Subcutaneous adipose tissue (tissue), 4 donors: Measurements from ENCODE around the gene SPRTN. TPM values are rescaled to one million over a fixed set of nuclear protein-coding genes. Genes with fewer than 3 reads are reported as not detected.

Experiments
- total RNA-seq, 4 donors: library from RNA; depleted of rRNA; stranded (reverse); fragments of >200 nt; gene quantifications; one replicate each; pipeline ENCODE4 v1.1.0, GENCODE V29; 2016
- TF ChIP-seq, protein P1 (sequence below): fragments of 450-650 bp; IDR thresholded peaks from one replicate; pipeline ENCODE4 v1.5.1; 2016; ENCODE audit warnings: low read depth, mild to moderate bottlenecking, control low read depth, antibody characterized with exemption, moderate library complexity

The SPRTN gene
- total RNA-seq, 4 donors from 2014 or later, result 9.4 to 17.6 (median 15.9) TPM

DNA sequence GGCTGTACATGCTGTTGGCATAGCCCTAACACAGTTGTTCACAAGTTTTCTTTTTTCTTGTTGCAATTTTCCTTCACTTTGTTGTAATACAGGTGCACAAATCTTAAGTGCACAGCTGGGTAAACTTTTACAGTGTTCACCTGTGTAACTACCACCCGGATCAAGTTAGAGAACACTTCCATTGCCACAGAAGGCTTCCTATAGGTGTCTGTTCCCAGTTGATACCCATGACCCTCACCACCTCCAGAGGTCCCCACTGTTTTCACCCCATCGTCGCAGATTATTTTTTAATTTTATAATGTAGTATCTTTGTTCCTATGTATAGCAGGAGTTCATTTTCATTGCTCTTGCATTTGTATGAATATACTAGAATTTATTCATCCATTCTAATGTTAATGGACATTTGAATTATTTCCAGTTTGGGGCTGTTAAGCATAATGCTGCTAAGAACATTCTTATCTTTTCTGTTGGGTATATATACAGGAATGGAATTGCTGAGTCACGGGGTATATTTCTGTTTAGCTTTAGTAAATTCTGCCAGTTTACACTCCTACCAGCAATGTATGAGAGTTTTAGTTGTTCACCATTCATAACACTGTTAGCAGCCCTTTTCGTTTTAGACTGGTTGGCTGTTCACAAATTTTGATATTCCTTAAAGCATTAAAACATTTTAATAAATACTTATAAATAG is 16.4 kb downstream of the SPRTN start:
- TF ChIP-seq, protein P1, sequence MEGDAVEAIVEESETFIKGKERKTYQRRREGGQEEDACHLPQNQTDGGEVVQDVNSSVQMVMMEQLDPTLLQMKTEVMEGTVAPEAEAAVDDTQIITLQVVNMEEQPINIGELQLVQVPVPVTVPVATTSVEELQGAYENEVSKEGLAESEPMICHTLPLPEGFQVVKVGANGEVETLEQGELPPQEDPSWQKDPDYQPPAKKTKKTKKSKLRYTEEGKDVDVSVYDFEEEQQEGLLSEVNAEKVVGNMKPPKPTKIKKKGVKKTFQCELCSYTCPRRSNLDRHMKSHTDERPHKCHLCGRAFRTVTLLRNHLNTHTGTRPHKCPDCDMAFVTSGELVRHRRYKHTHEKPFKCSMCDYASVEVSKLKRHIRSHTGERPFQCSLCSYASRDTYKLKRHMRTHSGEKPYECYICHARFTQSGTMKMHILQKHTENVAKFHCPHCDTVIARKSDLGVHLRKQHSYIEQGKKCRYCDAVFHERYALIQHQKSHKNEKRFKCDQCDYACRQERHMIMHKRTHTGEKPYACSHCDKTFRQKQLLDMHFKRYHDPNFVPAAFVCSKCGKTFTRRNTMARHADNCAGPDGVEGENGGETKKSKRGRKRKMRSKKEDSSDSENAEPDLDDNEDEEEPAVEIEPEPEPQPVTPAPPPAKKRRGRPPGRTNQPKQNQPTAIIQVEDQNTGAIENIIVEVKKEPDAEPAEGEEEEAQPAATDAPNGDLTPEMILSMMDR, result no peak

DNA sequence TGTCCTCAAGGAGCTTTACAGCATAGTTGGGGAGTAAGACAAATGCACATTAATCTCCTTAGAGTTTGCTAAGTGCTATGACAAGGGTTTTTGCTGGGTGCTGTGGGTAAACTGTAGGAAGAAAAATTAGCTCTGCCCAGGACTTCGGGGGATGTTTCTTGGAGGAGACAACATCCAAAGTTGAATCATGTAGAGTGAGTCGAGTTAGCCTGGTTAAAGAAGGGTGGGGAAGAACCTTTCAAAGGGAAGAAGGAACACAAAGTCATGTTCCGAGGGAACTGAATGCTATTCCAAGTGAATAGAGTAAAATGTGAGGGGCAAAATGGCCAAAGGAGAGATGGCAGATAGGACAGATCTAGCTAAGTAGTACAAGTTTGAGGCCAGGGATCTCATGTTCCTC is 17.1 kb downstream of the SPRTN start:
- TF ChIP-seq, protein P1, result no peak

DNA sequence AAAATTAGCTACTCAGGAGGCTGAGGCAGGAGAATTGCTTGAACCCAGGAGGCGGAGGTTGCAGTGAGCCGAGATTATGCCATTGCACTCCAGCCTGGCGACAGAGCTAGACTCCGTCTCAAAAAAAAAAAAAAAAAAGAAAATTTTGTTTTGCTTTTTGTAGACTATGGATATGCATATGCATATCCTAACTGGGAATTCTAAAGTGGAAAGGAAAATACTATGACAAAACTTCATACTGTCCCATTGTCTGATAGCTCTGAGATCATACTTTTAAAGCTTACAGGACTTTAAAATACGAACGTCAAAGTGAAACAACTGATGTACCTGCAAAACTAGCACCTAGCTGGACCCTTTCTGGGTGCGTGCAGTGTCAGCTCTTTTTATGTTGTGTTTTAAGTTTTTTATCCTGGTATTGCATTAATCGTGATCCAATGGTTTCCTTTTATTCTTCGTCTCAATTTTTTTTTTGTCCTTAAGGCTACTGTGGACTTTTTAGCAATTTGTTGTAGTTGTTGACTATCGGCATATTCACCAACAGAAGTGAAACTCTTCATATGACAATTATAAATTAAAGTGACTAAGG is 19.2 kb downstream of the SPRTN start:
- TF ChIP-seq, protein P1, result no peak

DNA sequence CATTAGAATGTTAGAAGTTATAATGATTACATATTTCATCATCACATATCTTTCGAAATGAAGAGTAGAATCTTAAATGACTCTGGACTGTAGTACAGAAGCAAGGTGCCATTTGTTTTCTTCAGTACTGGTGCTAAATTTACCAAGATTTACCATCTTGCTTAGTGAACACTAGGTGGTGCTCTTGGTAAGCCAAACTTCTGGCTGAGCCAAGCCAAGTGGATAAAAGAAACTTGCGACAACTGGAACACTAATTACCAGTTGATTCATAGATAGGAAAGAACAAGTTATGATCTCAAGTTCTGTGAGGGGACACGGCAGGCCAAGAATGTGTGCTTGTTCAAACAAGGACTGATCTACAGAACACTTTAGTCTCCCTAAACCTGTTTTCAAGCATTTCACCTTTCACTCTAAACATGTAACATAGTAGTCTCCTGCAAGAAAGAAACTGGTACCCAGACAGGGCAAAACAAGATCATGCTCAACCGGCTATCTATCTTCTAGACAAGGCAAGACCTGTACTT is 19.8 kb downstream of the SPRTN start:
- TF ChIP-seq, protein P1, result no peak

DNA sequence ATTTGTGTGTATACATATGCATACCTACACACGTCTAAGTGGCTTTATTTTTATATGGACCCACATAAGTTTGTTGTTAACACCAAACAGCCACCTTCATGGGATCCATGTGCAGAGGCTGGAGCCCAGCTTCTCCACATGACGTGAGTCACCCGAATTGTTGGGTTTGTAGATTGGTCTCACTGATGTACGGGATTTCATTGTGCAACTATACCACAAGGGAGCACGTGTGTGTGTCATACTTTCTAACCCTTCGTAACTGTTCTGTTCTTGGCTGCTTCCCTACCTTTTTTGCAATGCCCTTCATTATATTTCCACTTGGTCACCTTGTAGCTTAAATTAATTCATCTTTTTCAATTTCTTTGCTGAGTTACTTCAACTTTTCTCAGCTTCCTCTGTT is 21.0 kb downstream of the SPRTN start:
- TF ChIP-seq, protein P1, result no peak

DNA sequence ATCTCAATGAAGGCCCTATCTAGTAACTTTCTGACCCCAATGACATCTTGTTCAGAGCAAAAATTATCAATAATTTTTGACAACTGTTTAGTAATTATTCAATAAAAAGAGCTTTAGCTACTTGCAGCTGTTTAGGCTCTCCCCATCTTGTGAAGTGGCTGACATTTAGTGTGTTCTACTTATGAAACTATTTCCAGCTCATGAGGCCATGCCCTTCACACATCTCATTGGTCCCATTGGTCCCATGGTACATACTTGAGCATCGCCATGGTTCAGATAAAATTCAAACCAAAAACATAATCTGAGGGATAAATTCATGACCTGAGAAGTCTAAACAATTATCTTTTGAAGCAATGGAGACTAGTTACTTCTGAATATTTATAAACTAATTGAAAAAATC is 24.2 kb downstream of the SPRTN start:
- TF ChIP-seq, protein P1, result no peak

DNA sequence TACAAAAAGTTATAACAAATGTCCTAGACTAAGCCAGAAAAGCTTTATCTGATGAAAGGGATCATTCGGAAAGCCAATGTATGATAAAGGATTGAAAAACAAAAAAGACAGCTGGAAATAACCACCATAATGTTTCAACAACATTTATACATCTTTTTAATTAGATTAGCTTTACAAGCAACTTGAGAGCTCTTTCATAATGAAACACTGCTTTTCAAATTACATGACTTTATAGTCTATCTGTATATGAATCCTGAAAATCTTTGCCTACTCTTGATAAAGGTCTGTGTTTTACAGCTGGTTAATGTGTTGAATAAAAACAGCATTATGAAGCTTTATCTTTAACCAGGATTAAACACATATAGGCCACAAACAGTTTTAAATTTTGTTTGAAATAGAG is 25.5 kb downstream of the SPRTN start:
- TF ChIP-seq, protein P1, result no peak
